ENCODE data around the gene ZNF699. TPM values are rescaled to one million over a fixed set of nuclear protein-coding genes. Genes with fewer than 3 reads are reported as not detected.

ZNF699 gene
- total and polyA plus RNA-seq, 2 donors (not counting 1 experiment from before 2014, with no cell fraction given), result 5.2 to 17.3 TPM

DNA sequence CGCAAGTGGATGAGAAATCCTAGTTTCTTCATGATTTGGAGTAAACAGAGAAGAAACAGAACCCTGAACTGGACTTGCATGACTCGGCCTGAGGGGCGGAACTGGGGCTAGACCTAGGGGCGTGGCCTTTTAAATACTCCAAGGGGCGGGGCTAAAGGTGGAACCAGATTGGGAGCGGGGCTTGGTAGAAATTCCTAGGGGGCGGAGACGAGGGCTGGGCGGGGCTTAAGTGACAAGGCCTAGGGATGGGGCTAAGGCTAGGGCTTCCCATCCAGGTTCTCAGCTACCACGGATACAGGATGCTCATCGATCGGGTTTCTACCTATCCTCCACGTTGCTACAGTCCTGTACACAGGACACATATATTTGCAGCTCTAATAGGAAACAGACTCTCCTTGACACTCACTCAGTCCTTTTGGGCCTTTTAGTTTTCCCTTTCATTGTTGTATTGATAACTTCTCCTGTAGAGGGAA is 372 bp upstream of the ZNF699 start:
- H3K36me3 ChIP-seq (replicated peaks in 1 of 2; ENCODE audit: control extremely low read depth in 1 of 2, control insufficient read depth in 1 of 2, extremely low read depth in 1 of 2, insufficient read depth in 2 of 2, low read length in 1 of 2), result peaks cover under 1 to 4% of the 10 kb centered on the region in 2 experiments
- peak; percentile 75 for ATAC-seq (ENCODE audit: low read depth)
- no peak for DNase-seq
- H3K27ac ChIP-seq (ENCODE audit: low read length in 2 of 2), result peak overlapping the region; percentile 73 to 92
- H3K27ac Mint-ChIP-seq, result peak overlapping the region; percentile 92
- H3K79me2 ChIP-seq (ENCODE audit: control insufficient read depth, insufficient read depth, low read length), result peaks cover 41% of the 10 kb centered on the region
- peaks cover 0 to 56% (median 13%) of the 10 kb centered on the region in 3 donors for H3K9me3 ChIP-seq (ENCODE audit: control extremely low read depth in 1 of 3, control insufficient read depth in 2 of 3, insufficient read depth in 1 of 3, low read length in 2 of 3)
- intact Hi-C loops (cut with micrococcal nuclease), result loop anchor here (1.0 to 5.0 kb wide), 9 partner anchors 14 to 509 kb away; partner anchors contain the start of genes FBXL12, ZNF121, ZNF266 and ZNF317
- peaks cover 2% of the 10 kb centered on the region for H3K9me3 Mint-ChIP-seq (ENCODE audit: insufficient read depth)
- no peaks in the 10 kb centered on the region for H3K27me3 Mint-ChIP-seq
- peak overlapping the region; percentile 77 to 100 (median 87) for H3K4me3 ChIP-seq (ENCODE audit: control extremely low read depth in 1 of 5, extremely low read depth in 1 of 5, insufficient read depth in 1 of 5, low read depth in 2 of 5, low read length in 4 of 5)
- H4K20me1 ChIP-seq (ENCODE audit: control insufficient read depth, insufficient read depth, low read length, poor library complexity, severe bottlenecking), result no peaks in the 10 kb centered on the region
- CTCF ChIA-PET, result interaction anchor here (1.2 to 2.5 kb wide), 2 partner anchors 13 to 19 kb away, joined by 4 to 13 read pairs; partner anchors contain the start of gene ZNF559
- H3K9ac ChIP-seq (ENCODE audit: low read length), result peak overlapping the region; percentile 99
- H3K27me3 ChIP-seq (replicated peaks in 1 of 4; ENCODE audit: control extremely low read depth in 1 of 4, control insufficient read depth in 3 of 4, insufficient read depth in 4 of 4, low read length in 3 of 4), result no peaks in the 10 kb centered on the region
- TF ChIP-seq, protein P1, sequence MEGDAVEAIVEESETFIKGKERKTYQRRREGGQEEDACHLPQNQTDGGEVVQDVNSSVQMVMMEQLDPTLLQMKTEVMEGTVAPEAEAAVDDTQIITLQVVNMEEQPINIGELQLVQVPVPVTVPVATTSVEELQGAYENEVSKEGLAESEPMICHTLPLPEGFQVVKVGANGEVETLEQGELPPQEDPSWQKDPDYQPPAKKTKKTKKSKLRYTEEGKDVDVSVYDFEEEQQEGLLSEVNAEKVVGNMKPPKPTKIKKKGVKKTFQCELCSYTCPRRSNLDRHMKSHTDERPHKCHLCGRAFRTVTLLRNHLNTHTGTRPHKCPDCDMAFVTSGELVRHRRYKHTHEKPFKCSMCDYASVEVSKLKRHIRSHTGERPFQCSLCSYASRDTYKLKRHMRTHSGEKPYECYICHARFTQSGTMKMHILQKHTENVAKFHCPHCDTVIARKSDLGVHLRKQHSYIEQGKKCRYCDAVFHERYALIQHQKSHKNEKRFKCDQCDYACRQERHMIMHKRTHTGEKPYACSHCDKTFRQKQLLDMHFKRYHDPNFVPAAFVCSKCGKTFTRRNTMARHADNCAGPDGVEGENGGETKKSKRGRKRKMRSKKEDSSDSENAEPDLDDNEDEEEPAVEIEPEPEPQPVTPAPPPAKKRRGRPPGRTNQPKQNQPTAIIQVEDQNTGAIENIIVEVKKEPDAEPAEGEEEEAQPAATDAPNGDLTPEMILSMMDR (IDR thresholded peaks at IDR 0.05), result no peak
- TF ChIP-seq EZH2 (IDR thresholded peaks at IDR 0.05; ENCODE audit: borderline replicate concordance, insufficient read depth, low read depth, low read length, poor library complexity, severe bottlenecking), result no peak
- WGBS (ENCODE audit: insufficient coverage), result 0% methylated on average over 6 of the region's 13 CpGs
- POLR2A ChIA-PET, result interaction anchor here (1.1 to 1.5 kb wide), 2 partner anchors 10 to 14 kb away, joined by 3 read pairs; partner anchors contain the start of gene ZNF559
- peaks cover 9 to 12% of the 10 kb centered on the region in 2 donors for H3K4me1 ChIP-seq (ENCODE audit: control insufficient read depth in 2 of 2, insufficient read depth in 2 of 2, low read length in 2 of 2)
- H3K4me1 Mint-ChIP-seq, result peaks cover 24% of the 10 kb centered on the region
- H3K4me2 ChIP-seq (replicated peaks; ENCODE audit: low read depth, low read length, poor library complexity, severe bottlenecking), result peak overlapping the region; percentile 89
- H2AFZ ChIP-seq (ENCODE audit: insufficient read depth, low read depth, low read length, poor library complexity, severe bottlenecking), result peak overlapping the region; percentile 99
- H3K4me3 Mint-ChIP-seq, result peak overlapping the region; percentile 87
